Left lung (tissue), 10 donors: ENCODE measurements around the gene NPAS2. TPM values are rescaled to one million over a fixed set of nuclear protein-coding genes. Genes with fewer than 3 reads are reported as not detected.

Experiments used
- ATAC-seq: fragments of 200-7000 bp; cut with Tn5 transposase; one replicate; pipeline ENCODE4 v1.9.1; 2020; ENCODE audit warnings: moderate library complexity
- DNase-seq, 4 donors: peaks; one replicate each; pipeline ENCODE4 v3.0.0-alpha.2; 2013 to 2020
- H3K27ac ChIP-seq, 2 donors: fragments of 200-600 bp; sonication (generic) in 1 of 2; one replicate each; pipeline versions ENCODE4 v1.5.0 to v1.8.0; 2020 to 2021
- H3K27me3 ChIP-seq, 2 donors: fragments of 200-600 bp; sonication (generic) in 1 of 2; one replicate each; pipeline versions ENCODE4 v1.5.0 to v1.8.0; 2020 to 2021
- H3K36me3 ChIP-seq, 2 donors: fragments of 200-600 bp; sonication (generic) in 1 of 2; one replicate each; pipeline versions ENCODE4 v1.5.0 to v1.8.0; 2020 to 2021
- H3K4me1 ChIP-seq, 2 donors: fragments of 200-600 bp; one replicate each; pipeline ENCODE4 v1.8.0; 2021
- H3K4me3 ChIP-seq, 2 donors: fragments of 200-600 bp; sonication (generic) in 1 of 2; one replicate each; pipeline versions ENCODE4 v1.5.0 to v1.8.0; 2020 to 2021; ENCODE audit warnings: mild to moderate bottlenecking in 1 of 2
- H3K9me3 ChIP-seq, 2 donors: fragments of 200-600 bp; sonication (generic) in 1 of 2; one replicate each; pipeline versions ENCODE4 v1.5.0 to v1.8.0; 2020 to 2021
- CTCF ChIP-seq, 2 donors: fragments of 200-600 bp; sonication (generic) in 1 of 2; IDR thresholded peaks; one replicate each; pipeline versions ENCODE4 v1.5.0 to v1.8.0; 2021; ENCODE audit warnings: antibody characterized with exemption in 2 of 2
- intact Hi-C, 2 donors: fragments of 100-400 bp; cut with DNase I; formaldehyde crosslinking; loops; one replicate each; pipeline versions ENCODE4 v1.11.2 to v1.14.2; 2022
- polyA plus RNA-seq, 6 donors: library from polyadenylated mRNA; unstranded; fragments of 120-200 nt; gene quantifications; one replicate each; pipeline ENCODE4 v1.2.1, GENCODE V29; 2013; ENCODE audit not compliant: insufficient read length in 6 of 6
- total RNA-seq, 2 donors: library from RNA; stranded (reverse); fragmentation: NEBNext Ultra II Directional; extraction: Animal tissue kit (Norgen Biotek cat#: 25700); gene quantifications; one replicate each; pipeline ENCODE4 v1.2.1, GENCODE V29; 2021
- donor health status: DM: no; HTN: yes; CAD: no.
- donor health status: DM: no; HTN: no; CAD: no.

Gene NPAS2
- total and polyA plus RNA-seq, 8 donors = 18.8 to 40.2 (median 35.0) TPM

GRCh38 chr2:100887039-100887578 lies 67.2 kb downstream of the NPAS2 start:
- peak; percentile 56 for ATAC-seq

GRCh38 chr2:100887713-100888495 lies 68.0 kb downstream of the NPAS2 start:
- Histone ChIP-seq H3K4me3 (no peak overlapping the region), H3K9me3 (no peaks in the 10 kb centered on the region), H3K27me3 (no peaks in the 10 kb centered on the region), H3K4me1 (peaks cover 9 to 11% of the 10 kb centered on the region in 2 donors), H3K36me3 (no peaks in the 10 kb centered on the region), H3K27ac (no peak overlapping the region)
- intact Hi-C loops = no loop called here
- ATAC-seq (peak; percentile 6), DNase-seq (peak in 1 of 4 donors; percentile 59)
- TF ChIP-seq CTCF (IDR thresholded peaks at IDR 0.05) = no peak

More at GRCh38 chr2:100887039-100887578, 67.2 kb downstream of the NPAS2 start:
- Histone ChIP-seq H3K4me1 (peaks cover 9 to 11% of the 10 kb centered on the region in 2 donors), H3K9me3 (no peaks in the 10 kb centered on the region), H3K27me3 (no peaks in the 10 kb centered on the region), H3K27ac (no peak overlapping the region), H3K36me3 (no peaks in the 10 kb centered on the region), H3K4me3 (no peak overlapping the region)
- intact Hi-C loops = no loop called here
- no peak for TF ChIP-seq CTCF (IDR thresholded peaks at IDR 0.05)
- DNase-seq = no peak

GRCh38 chr2:100888601-100889000 lies 68.7 kb downstream of the NPAS2 start:
- H3K27me3 ChIP-seq = no peaks in the 10 kb centered on the region
- intact Hi-C loops = no loop called here
- H3K36me3 ChIP-seq = no peaks in the 10 kb centered on the region
- H3K9me3 ChIP-seq = no peaks in the 10 kb centered on the region
- H3K27ac ChIP-seq = no peak overlapping the region
- peaks cover 5 to 11% of the 10 kb centered on the region in 2 donors for H3K4me1 ChIP-seq
- H3K4me3 ChIP-seq = no peak overlapping the region
- no peak for ATAC-seq
- TF ChIP-seq CTCF (IDR thresholded peaks at IDR 0.05) = no peak
- DNase-seq = no peak

- intact Hi-C loops = no loop called here
- Histone ChIP-seq H3K4me1 (peaks cover 0 to 7% of the 10 kb centered on the region in 2 donors), H3K9me3 (no peaks in the 10 kb centered on the region), H3K27me3 (no peaks in the 10 kb centered on the region), H3K4me3 (no peak overlapping the region), H3K36me3 (no peaks in the 10 kb centered on the region), H3K27ac (no peak overlapping the region)
- DNase-seq (no peak), ATAC-seq (no peak)
- TF ChIP-seq CTCF (IDR thresholded peaks at IDR 0.05) = no peak
These were observed 69.3 kb downstream of the NPAS2 start for GRCh38 chr2:100889286-100889685.

- H3K27ac ChIP-seq = peak overlapping the region in 1 of 2 donors; percentile 4
- no peak overlapping the region for H3K4me3 ChIP-seq
- H3K36me3 ChIP-seq = no peaks in the 10 kb centered on the region
- TF ChIP-seq CTCF (IDR thresholded peaks at IDR 0.05) = no peak
- H3K4me1 ChIP-seq = peaks cover 0 to 11% of the 10 kb centered on the region in 2 donors
- intact Hi-C loops = no loop called here
- H3K9me3 ChIP-seq = no peaks in the 10 kb centered on the region
- no peak for DNase-seq
- no peaks in the 10 kb centered on the region for H3K27me3 ChIP-seq
- ATAC-seq = no peak
These were observed 72.1 kb downstream of the NPAS2 start for GRCh38 chr2:100891906-100892642.
